Liver (tissue), 9 donors: ENCODE measurements around the gene AFAP1. TPM values are rescaled to one million over a fixed set of nuclear protein-coding genes. Genes with fewer than 3 reads are reported as not detected.

Source experiments
- DNase-seq: peaks from one replicate; pipeline ENCODE4 v3.0.0-alpha.2; 2017; ENCODE audit warnings: low spot score
- H3K27ac ChIP-seq, 2 donors: one replicate each; pipeline ENCODE4 v1.7.0; 2013; ENCODE audit warnings: inconsistent platforms in 2 of 2, low read length in 2 of 2, control low read depth in 1 of 2, low read depth in 1 of 2, mild to moderate bottlenecking in 1 of 2
- H3K27me3 ChIP-seq, 4 donors: one replicate each; pipeline versions ENCODE4 v1.6.1 to v1.7.0; 2013; ENCODE audit warnings: low read length in 3 of 4, inconsistent platforms in 1 of 4, mild to moderate bottlenecking in 1 of 4, moderate library complexity in 1 of 4; ENCODE audit not compliant: control insufficient read depth in 4 of 4, insufficient read depth in 4 of 4
- H3K36me3 ChIP-seq, 4 donors: one replicate each; pipeline versions ENCODE4 v1.6.1 to v1.7.0; 2013; ENCODE audit warnings: low read length in 3 of 4, mild to moderate bottlenecking in 3 of 4, low read depth in 1 of 4, moderate library complexity in 1 of 4; ENCODE audit not compliant: control insufficient read depth in 4 of 4, insufficient read depth in 3 of 4
- H3K4me1 ChIP-seq, 4 donors: one replicate each; pipeline versions ENCODE4 v1.6.1 to v1.7.0; 2013; ENCODE audit warnings: low read length in 3 of 4, mild to moderate bottlenecking in 3 of 4, moderate library complexity in 1 of 4; ENCODE audit not compliant: control insufficient read depth in 4 of 4, insufficient read depth in 4 of 4
- H3K4me3 ChIP-seq, 3 donors: one replicate each; pipeline versions ENCODE4 v1.6.1 to v1.7.0; 2013; ENCODE audit warnings: low read length in 3 of 3, control low read depth in 1 of 3, low read depth in 1 of 3, mild to moderate bottlenecking in 1 of 3
- H3K9ac ChIP-seq, 2 donors: one replicate each; pipeline ENCODE4 v1.7.0; 2013; ENCODE audit warnings: low read length in 2 of 2, mild to moderate bottlenecking in 2 of 2, moderate library complexity in 2 of 2, control low read depth in 1 of 2, low read depth in 1 of 2
- H3K9me3 ChIP-seq, 4 donors: one replicate each; pipeline versions ENCODE4 v1.6.1 to v1.7.0; 2013; ENCODE audit warnings: low read length in 3 of 4; ENCODE audit not compliant: control insufficient read depth in 4 of 4
- FOXA1 ChIP-seq: IDR thresholded peaks from 2 replicates; pipeline ENCODE4 v1.6.1; 2016; ENCODE audit warnings: antibody characterized with exemption
- FOXA2 ChIP-seq: IDR thresholded peaks from 2 replicates; pipeline ENCODE4 v1.6.1; 2016; ENCODE audit warnings: antibody characterized with exemption
- GABPA ChIP-seq, 2 donors: IDR thresholded peaks in 1 of 2; conservative IDR thresholded peaks in 1 of 2; 2 replicates each; pipeline ENCODE4 v1.6.1; 2016; ENCODE audit warnings: antibody characterized with exemption in 2 of 2, mild to moderate bottlenecking in 1 of 2, moderate library complexity in 1 of 2
- HNF4A ChIP-seq, 2 donors: conservative IDR thresholded peaks; 2 replicates each; pipeline ENCODE4 v1.6.1; 2016; ENCODE audit warnings: antibody characterized with exemption in 2 of 2, mild to moderate bottlenecking in 2 of 2
- HNF4G ChIP-seq: IDR thresholded peaks from 2 replicates; pipeline ENCODE4 v1.6.1; 2016; ENCODE audit warnings: antibody characterized with exemption
- JUND ChIP-seq, 2 donors: IDR thresholded peaks; 2 replicates each; pipeline ENCODE4 v1.6.1; 2016; ENCODE audit warnings: antibody characterized with exemption in 2 of 2
- NR2F2 ChIP-seq: IDR thresholded peaks from 2 replicates; pipeline ENCODE4 v1.6.1; 2016; ENCODE audit warnings: antibody characterized with exemption
- RAD21 ChIP-seq, 2 donors: IDR thresholded peaks; 2 replicates each; pipeline ENCODE4 v1.6.1; 2016; ENCODE audit warnings: antibody characterized with exemption in 2 of 2, mild to moderate bottlenecking in 2 of 2
- RXRA ChIP-seq, 2 donors: IDR thresholded peaks; 2 replicates each; pipeline ENCODE4 v1.6.1; 2017 to 2018; ENCODE audit warnings: antibody characterized with exemption in 2 of 2, mild to moderate bottlenecking in 1 of 2
- SP1 ChIP-seq: IDR thresholded peaks from 2 replicates; pipeline ENCODE4 v1.6.1; 2018; ENCODE audit warnings: antibody characterized with exemption, mild to moderate bottlenecking
- TAF1 ChIP-seq: conservative IDR thresholded peaks from 2 replicates; pipeline ENCODE4 v1.6.1; 2016; ENCODE audit warnings: antibody characterized with exemption, mild to moderate bottlenecking
- YY1 ChIP-seq: IDR thresholded peaks from 2 replicates; pipeline ENCODE4 v1.6.1; 2016; ENCODE audit warnings: antibody characterized with exemption, mild to moderate bottlenecking
- WGBS: extraction: QIAGEN DNeasy Blood & Tissue Kit; methylation state at CpG from one replicate; pipeline ENCODE4 v1.1.7; 2013; 5-methylcytosine and 5-hydroxymethylcytosine counted together
- polyA plus RNA-seq, 2 donors: library from polyadenylated mRNA; stranded (reverse) in 1 of 2; unstranded in 1 of 2; fragments of 200-250 nt in 1 of 2; fragments of >200 nt in 1 of 2; fragmentation: Nextera tagmentation in 1 of 2; extraction: Ambion mirVana in 1 of 2; gene quantifications; one replicate each; pipeline versions ENCODE4 v1.2.1 to v1.2.3, GENCODE V29; 2013 to 2015
- total RNA-seq, 2 donors: library from RNA; depleted of rRNA; stranded (reverse); fragments of >200 nt; gene quantifications; one replicate each; pipeline ENCODE4 v1.2.3, GENCODE V29; 2014
- TF ChIP-seq, protein P1 (sequence below): IDR thresholded peaks from 2 replicates; pipeline ENCODE4 v1.6.1; 2016; ENCODE audit warnings: antibody characterized with exemption, mild to moderate bottlenecking
- TF ChIP-seq, protein P2 (sequence below): IDR thresholded peaks from 2 replicates; pipeline ENCODE4 v1.6.1; 2016; ENCODE audit warnings: antibody characterized with exemption
- TF ChIP-seq, protein P3 (sequence below): IDR thresholded peaks from 2 replicates; pipeline ENCODE4 v1.6.1; 2016; ENCODE audit warnings: antibody characterized with exemption
- TF ChIP-seq, protein P4 (sequence below): fragments of 150-350 bp; IDR thresholded peaks from 2 replicates; pipeline ENCODE4 v1.5.1; 2017; ENCODE audit warnings: improper control_type of control experiment, low read depth, low read length; ENCODE audit not compliant: missing input control
- TF ChIP-seq, protein P5 (sequence below): IDR thresholded peaks from 2 replicates; pipeline ENCODE4 v1.6.1; 2016; ENCODE audit warnings: antibody characterized with exemption
- donor health status: healthy.
- donor health status: healthy.
- donor health status: healthy.
- donor health status: healthy.
- donor health status: healthy.

The AFAP1 gene
- total and polyA plus RNA-seq, 4 donors, result 0.40 to 3.2 (median 1.6) TPM

DNA sequence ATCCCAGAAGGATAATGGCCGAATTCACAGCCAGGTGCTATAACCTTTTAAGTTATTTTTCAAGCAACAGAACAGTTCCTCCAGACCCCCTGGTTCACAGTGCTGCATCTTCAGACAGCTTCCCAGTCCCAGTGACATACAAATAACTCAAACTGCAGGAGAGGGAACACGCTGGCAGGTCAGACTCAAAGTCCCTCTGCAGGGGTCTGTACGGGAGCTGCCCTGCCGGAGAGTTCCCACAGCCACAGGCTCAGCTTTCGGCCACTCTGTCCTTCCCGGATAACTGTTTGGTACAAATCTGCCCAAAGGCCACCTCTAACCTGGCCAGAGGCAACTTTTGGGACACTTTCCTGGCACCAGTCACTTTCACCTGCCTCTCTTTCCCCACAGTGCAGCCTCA lies 230.2 kb downstream of the AFAP1 start:
- TF ChIP-seq NR2F2, result no peak
- TF ChIP-seq HNF4A (conservative IDR thresholded peaks at IDR 0.05), result no peak
- no peak for TF ChIP-seq RAD21 (IDR thresholded peaks at IDR 0.05)
- no peak for TF ChIP-seq JUND (IDR thresholded peaks at IDR 0.05)
- TF ChIP-seq FOXA2, result no peak
- TF ChIP-seq RXRA (IDR thresholded peaks at IDR 0.05), result no peak
- no peak for TF ChIP-seq SP1
- TF ChIP-seq TAF1, result no peak
- no peak for TF ChIP-seq GABPA (IDR thresholded peaks at IDR 0.05 in 1 of 2, conservative IDR thresholded peaks at IDR 0.05 in 1 of 2)
- TF ChIP-seq, protein P1, sequence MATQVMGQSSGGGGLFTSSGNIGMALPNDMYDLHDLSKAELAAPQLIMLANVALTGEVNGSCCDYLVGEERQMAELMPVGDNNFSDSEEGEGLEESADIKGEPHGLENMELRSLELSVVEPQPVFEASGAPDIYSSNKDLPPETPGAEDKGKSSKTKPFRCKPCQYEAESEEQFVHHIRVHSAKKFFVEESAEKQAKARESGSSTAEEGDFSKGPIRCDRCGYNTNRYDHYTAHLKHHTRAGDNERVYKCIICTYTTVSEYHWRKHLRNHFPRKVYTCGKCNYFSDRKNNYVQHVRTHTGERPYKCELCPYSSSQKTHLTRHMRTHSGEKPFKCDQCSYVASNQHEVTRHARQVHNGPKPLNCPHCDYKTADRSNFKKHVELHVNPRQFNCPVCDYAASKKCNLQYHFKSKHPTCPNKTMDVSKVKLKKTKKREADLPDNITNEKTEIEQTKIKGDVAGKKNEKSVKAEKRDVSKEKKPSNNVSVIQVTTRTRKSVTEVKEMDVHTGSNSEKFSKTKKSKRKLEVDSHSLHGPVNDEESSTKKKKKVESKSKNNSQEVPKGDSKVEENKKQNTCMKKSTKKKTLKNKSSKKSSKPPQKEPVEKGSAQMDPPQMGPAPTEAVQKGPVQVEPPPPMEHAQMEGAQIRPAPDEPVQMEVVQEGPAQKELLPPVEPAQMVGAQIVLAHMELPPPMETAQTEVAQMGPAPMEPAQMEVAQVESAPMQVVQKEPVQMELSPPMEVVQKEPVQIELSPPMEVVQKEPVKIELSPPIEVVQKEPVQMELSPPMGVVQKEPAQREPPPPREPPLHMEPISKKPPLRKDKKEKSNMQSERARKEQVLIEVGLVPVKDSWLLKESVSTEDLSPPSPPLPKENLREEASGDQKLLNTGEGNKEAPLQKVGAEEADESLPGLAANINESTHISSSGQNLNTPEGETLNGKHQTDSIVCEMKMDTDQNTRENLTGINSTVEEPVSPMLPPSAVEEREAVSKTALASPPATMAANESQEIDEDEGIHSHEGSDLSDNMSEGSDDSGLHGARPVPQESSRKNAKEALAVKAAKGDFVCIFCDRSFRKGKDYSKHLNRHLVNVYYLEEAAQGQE, result no peak
- no peak for TF ChIP-seq FOXA1
- TF ChIP-seq, protein P2, sequence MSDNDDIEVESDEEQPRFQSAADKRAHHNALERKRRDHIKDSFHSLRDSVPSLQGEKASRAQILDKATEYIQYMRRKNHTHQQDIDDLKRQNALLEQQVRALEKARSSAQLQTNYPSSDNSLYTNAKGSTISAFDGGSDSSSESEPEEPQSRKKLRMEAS, result no peak
- 92% methylated on average over 6 of the region's 6 CpGs for WGBS

DNA sequence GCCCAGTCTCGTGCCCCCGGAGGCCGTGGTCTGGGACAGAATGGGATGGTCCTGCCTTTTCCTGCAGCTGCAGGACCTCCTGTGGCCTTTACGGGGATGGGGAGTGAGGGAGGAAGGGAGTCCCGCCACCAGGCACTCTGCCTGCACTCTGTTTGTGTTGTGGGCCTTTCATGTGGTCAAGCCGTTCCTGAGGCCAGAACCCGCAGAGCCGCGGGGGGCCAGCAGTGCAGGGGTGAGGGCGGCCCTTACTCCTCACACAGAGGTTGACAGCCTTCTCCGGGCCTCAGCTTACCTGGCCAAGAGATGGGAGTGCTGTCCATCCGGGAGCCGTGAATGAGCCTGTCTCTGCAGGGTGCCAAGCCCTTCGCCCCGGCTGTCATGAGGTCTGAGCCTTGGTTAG lies 230.7 kb downstream of the AFAP1 start:
- Histone ChIP-seq H3K4me1 (no peaks in the 10 kb centered on the region), H3K27me3 (no peaks in the 10 kb centered on the region), H3K9me3 (peaks cover 0 to 1% (median under 1%) of the 10 kb centered on the region in 4 donors), H3K36me3 (no peaks in the 10 kb centered on the region), H3K27ac (no peak overlapping the region), H3K9ac (no peak overlapping the region), H3K4me3 (no peak overlapping the region)
- DNase-seq, result no peak
- TF ChIP-seq, protein P3, sequence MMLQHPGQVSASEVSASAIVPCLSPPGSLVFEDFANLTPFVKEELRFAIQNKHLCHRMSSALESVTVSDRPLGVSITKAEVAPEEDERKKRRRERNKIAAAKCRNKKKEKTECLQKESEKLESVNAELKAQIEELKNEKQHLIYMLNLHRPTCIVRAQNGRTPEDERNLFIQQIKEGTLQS, result no peak
- TF ChIP-seq HNF4G, result no peak
- TF ChIP-seq GABPA (IDR thresholded peaks at IDR 0.05 in 1 of 2, conservative IDR thresholded peaks at IDR 0.05 in 1 of 2), result no peak
- TF ChIP-seq, protein P4, sequence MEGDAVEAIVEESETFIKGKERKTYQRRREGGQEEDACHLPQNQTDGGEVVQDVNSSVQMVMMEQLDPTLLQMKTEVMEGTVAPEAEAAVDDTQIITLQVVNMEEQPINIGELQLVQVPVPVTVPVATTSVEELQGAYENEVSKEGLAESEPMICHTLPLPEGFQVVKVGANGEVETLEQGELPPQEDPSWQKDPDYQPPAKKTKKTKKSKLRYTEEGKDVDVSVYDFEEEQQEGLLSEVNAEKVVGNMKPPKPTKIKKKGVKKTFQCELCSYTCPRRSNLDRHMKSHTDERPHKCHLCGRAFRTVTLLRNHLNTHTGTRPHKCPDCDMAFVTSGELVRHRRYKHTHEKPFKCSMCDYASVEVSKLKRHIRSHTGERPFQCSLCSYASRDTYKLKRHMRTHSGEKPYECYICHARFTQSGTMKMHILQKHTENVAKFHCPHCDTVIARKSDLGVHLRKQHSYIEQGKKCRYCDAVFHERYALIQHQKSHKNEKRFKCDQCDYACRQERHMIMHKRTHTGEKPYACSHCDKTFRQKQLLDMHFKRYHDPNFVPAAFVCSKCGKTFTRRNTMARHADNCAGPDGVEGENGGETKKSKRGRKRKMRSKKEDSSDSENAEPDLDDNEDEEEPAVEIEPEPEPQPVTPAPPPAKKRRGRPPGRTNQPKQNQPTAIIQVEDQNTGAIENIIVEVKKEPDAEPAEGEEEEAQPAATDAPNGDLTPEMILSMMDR, result no peak
- TF ChIP-seq RXRA (IDR thresholded peaks at IDR 0.05), result no peak
- TF ChIP-seq, protein P5, sequence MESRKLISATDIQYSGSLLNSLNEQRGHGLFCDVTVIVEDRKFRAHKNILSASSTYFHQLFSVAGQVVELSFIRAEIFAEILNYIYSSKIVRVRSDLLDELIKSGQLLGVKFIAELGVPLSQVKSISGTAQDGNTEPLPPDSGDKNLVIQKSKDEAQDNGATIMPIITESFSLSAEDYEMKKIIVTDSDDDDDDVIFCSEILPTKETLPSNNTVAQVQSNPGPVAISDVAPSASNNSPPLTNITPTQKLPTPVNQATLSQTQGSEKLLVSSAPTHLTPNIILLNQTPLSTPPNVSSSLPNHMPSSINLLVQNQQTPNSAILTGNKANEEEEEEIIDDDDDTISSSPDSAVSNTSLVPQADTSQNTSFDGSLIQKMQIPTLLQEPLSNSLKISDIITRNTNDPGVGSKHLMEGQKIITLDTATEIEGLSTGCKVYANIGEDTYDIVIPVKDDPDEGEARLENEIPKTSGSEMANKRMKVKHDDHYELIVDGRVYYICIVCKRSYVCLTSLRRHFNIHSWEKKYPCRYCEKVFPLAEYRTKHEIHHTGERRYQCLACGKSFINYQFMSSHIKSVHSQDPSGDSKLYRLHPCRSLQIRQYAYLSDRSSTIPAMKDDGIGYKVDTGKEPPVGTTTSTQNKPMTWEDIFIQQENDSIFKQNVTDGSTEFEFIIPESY, result no peak
- TF ChIP-seq SP1, result no peak
- no peak for TF ChIP-seq NR2F2
- TF ChIP-seq YY1, result no peak
- TF ChIP-seq RAD21 (IDR thresholded peaks at IDR 0.05), result no peak
- TF ChIP-seq TAF1, result no peak
- TF ChIP-seq, protein P1, result no peak
- no peak for TF ChIP-seq JUND (IDR thresholded peaks at IDR 0.05)
- no peak for TF ChIP-seq HNF4A (conservative IDR thresholded peaks at IDR 0.05)
- no peak for TF ChIP-seq FOXA2
- WGBS, result 79% methylated on average over 15 of the region's 15 CpGs

More for the DNA sequence above, 230.2 kb downstream of the AFAP1 start:
- Histone ChIP-seq H3K9ac (no peak overlapping the region), H3K27ac (no peak overlapping the region), H3K4me1 (no peaks in the 10 kb centered on the region), H3K36me3 (no peaks in the 10 kb centered on the region), H3K4me3 (no peak overlapping the region), H3K9me3 (peaks cover 0 to 5% (median 2%) of the 10 kb centered on the region in 4 donors), H3K27me3 (no peaks in the 10 kb centered on the region)
- DNase-seq, result no peak
